Vagina (tissue), 2 donors: ENCODE results near the gene CD9.

Source experiments
- CTCF ChIP-seq, 3 experiments: fragments of 450-650 bp in 2 of 3; fragments of 200-600 bp in 1 of 3; sonication (generic) in 1 of 3; IDR thresholded peaks; one replicate each; pipeline ENCODE4 v1.5.1; 2017 to 2019; ENCODE audit warnings: antibody characterized with exemption in 3 of 3, mild to moderate bottlenecking in 2 of 3, moderate library complexity in 2 of 3
- POLR2AphosphoS5 ChIP-seq, 2 donors: sonication (generic); formaldehyde crosslinking; IDR thresholded peaks; one replicate each; pipeline ENCODE4 v1.9.0; 2017; ENCODE audit warnings: antibody characterized with exemption in 2 of 2, mild to moderate bottlenecking in 2 of 2, low read depth in 1 of 2; ENCODE audit not compliant: insufficient read depth in 1 of 2

- TF ChIP-seq CTCF (IDR thresholded peaks at IDR 0.05) (no peak), POLR2AphosphoS5 (IDR thresholded peaks at IDR 0.05; ENCODE audit: insufficient read depth in 1 of 2, low read depth in 1 of 2) (no peak)
Measured at GRCh38 chr12:6218347-6218925, 18.2 kb downstream of the CD9 start.
